T-helper 2 cell treated with Interferon-gamma antibody and Interleukin-4, amounts not matched to agents 5 μg/mL and 100 μg/mL, for 36 hours (primary cell): Measurements from ENCODE around the gene PHF5A.
A peak's percentile ranks its signal among the peaks of the same experiment; 100 is the strongest.

Experiments used
- DNase-seq: peaks from one replicate; pipeline ENCODE4 v3.0.0; 2021; ENCODE audit warnings: low spot score
- H3K27ac Mint-ChIP-seq: one replicate; pipeline ENCODE4 v1.8.0; 2021; ENCODE audit warnings: mild to moderate bottlenecking, mixed read lengths
- H3K27me3 Mint-ChIP-seq: one replicate; pipeline ENCODE4 v1.8.0; 2021; ENCODE audit warnings: low read depth, mixed read lengths
- H3K36me3 Mint-ChIP-seq: one replicate; pipeline ENCODE4 v1.8.0; 2021; ENCODE audit warnings: low read depth, mixed read lengths
- H3K4me1 Mint-ChIP-seq: one replicate; pipeline ENCODE4 v1.8.0; 2021; ENCODE audit warnings: low read depth, mixed read lengths
- H3K4me3 Mint-ChIP-seq: one replicate; pipeline ENCODE4 v1.8.0; 2022; ENCODE audit warnings: mild to moderate bottlenecking, moderate library complexity, mixed read lengths
- H3K9me3 Mint-ChIP-seq: one replicate; pipeline ENCODE4 v1.8.0; 2021; ENCODE audit warnings: mixed read lengths

The PHF5A gene

GRCh38 chr22:41429951-41430332 is 38.5 kb downstream of the PHF5A start:
- no peak overlapping the region for H3K4me3 Mint-ChIP-seq
- peaks cover 11% of the 10 kb centered on the region for H3K4me1 Mint-ChIP-seq
- H3K36me3 Mint-ChIP-seq: peaks cover 29% of the 10 kb centered on the region
- no peak for DNase-seq
- H3K27me3 Mint-ChIP-seq: no peaks in the 10 kb centered on the region
- H3K9me3 Mint-ChIP-seq: no peaks in the 10 kb centered on the region
- no peak overlapping the region for H3K27ac Mint-ChIP-seq

GRCh38 chr22:41429232-41429950 is 39.1 kb downstream of the PHF5A start:
- H3K9me3 Mint-ChIP-seq: no peaks in the 10 kb centered on the region
- no peak overlapping the region for H3K27ac Mint-ChIP-seq

GRCh38 chr22:41425660-41426365 is 42.7 kb downstream of the PHF5A start:
- peak overlapping the region; percentile 5 for H3K4me3 Mint-ChIP-seq
- H3K27me3 Mint-ChIP-seq: no peaks in the 10 kb centered on the region
- peaks cover 11% of the 10 kb centered on the region for H3K4me1 Mint-ChIP-seq
- H3K27ac Mint-ChIP-seq: peak overlapping the region; percentile 71
- no peaks in the 10 kb centered on the region for H3K9me3 Mint-ChIP-seq
- DNase-seq: peak; percentile 34
- H3K36me3 Mint-ChIP-seq: peaks cover 19% of the 10 kb centered on the region

More at GRCh38 chr22:41429232-41429950, 39.1 kb downstream of the PHF5A start:
- Mint-ChIP-seq H3K4me1 (peaks cover 11% of the 10 kb centered on the region), H3K36me3 (peaks cover 30% of the 10 kb centered on the region), H3K4me3 (no peak overlapping the region), H3K27me3 (no peaks in the 10 kb centered on the region)
- no peak for DNase-seq

- H3K27me3 Mint-ChIP-seq: no peaks in the 10 kb centered on the region
- H3K27ac Mint-ChIP-seq: no peak overlapping the region
- peaks cover 2% of the 10 kb centered on the region for H3K36me3 Mint-ChIP-seq
- H3K4me1 Mint-ChIP-seq: peaks cover 10% of the 10 kb centered on the region
- no peak overlapping the region for H3K4me3 Mint-ChIP-seq
- no peak for DNase-seq
- no peaks in the 10 kb centered on the region for H3K9me3 Mint-ChIP-seq
Measured at GRCh38 chr22:41418717-41419116, 49.8 kb downstream of the PHF5A start.

GRCh38 chr22:41417622-41418390 is 50.7 kb downstream of the PHF5A start:
- Mint-ChIP-seq H3K27ac (no peak overlapping the region), H3K4me3 (no peak overlapping the region), H3K9me3 (no peaks in the 10 kb centered on the region), H3K36me3 (peaks cover 2% of the 10 kb centered on the region), H3K27me3 (no peaks in the 10 kb centered on the region), H3K4me1 (peaks cover 10% of the 10 kb centered on the region)
- no peak for DNase-seq

- no peak for DNase-seq
- peaks cover 21% of the 10 kb centered on the region for H3K4me1 Mint-ChIP-seq
- peak overlapping the region; percentile 55 for H3K27ac Mint-ChIP-seq
- no peaks in the 10 kb centered on the region for H3K9me3 Mint-ChIP-seq
- peak overlapping the region; percentile 99 for H3K4me3 Mint-ChIP-seq
- H3K27me3 Mint-ChIP-seq: no peaks in the 10 kb centered on the region
- no peaks in the 10 kb centered on the region for H3K36me3 Mint-ChIP-seq
Measured at GRCh38 chr22:41415554-41415953, 52.9 kb downstream of the PHF5A start.

- H3K27me3 Mint-ChIP-seq: no peaks in the 10 kb centered on the region
- no peaks in the 10 kb centered on the region for H3K36me3 Mint-ChIP-seq
- peak overlapping the region; percentile 33 for H3K27ac Mint-ChIP-seq
- no peaks in the 10 kb centered on the region for H3K9me3 Mint-ChIP-seq
- no peak for DNase-seq
- H3K4me1 Mint-ChIP-seq: peaks cover 21% of the 10 kb centered on the region
- H3K4me3 Mint-ChIP-seq: no peak overlapping the region
Measured at GRCh38 chr22:41411021-41411851, 57.3 kb downstream of the PHF5A start.

- peaks cover 17% of the 10 kb centered on the region for H3K4me1 Mint-ChIP-seq
- H3K27me3 Mint-ChIP-seq: no peaks in the 10 kb centered on the region
- DNase-seq: no peak
- no peak overlapping the region for H3K4me3 Mint-ChIP-seq
- H3K36me3 Mint-ChIP-seq: no peaks in the 10 kb centered on the region
- no peak overlapping the region for H3K27ac Mint-ChIP-seq
- no peaks in the 10 kb centered on the region for H3K9me3 Mint-ChIP-seq
Measured at GRCh38 chr22:41410311-41410751, 58.2 kb downstream of the PHF5A start.
